Posterior cingulate gyrus (tissue), 11 donors: Measurements from ENCODE around the gene AP3B1.
A peak's percentile ranks its signal among the peaks of the same experiment; 100 is the strongest.
"Not testable (repeated sequence)": the region's sequence is repeated elsewhere in the genome, so short reads cannot be mapped to it uniquely, and the experiment has no call there.

Experiments used
- DNase-seq, 10 donors: peaks; one replicate each; pipeline versions ENCODE4 v3.0.0 to v3.0.0-alpha.2; 2020 to 2021; ENCODE audit warnings: mixed read lengths in 3 of 10
- intact Hi-C: fragments of 100-400 bp; cut with DNase I; formaldehyde crosslinking; loops from one replicate; pipeline ENCODE4 v1.15.1; 2023

The AP3B1 gene

DNA sequence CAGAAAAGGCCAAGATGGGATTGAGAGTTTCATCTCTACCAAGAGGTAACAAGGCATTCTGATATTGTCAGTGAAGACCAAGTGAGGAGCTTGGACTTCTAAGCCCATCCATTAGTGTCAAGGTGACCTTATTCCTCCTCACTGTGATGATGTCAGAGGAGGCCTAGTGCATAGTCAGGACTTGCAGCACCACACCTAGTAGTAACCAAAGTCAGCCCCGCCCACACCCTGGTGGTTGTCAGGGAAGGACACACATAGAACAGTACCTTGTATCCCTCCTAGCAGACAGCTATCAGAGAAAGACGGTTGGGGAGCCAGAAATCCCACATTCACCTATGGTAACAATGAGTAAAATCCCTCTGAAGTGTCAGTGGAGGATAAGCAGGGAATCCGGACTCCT is 111.7 kb downstream of the AP3B1 start:
- DNase-seq, result no peak

DNA sequence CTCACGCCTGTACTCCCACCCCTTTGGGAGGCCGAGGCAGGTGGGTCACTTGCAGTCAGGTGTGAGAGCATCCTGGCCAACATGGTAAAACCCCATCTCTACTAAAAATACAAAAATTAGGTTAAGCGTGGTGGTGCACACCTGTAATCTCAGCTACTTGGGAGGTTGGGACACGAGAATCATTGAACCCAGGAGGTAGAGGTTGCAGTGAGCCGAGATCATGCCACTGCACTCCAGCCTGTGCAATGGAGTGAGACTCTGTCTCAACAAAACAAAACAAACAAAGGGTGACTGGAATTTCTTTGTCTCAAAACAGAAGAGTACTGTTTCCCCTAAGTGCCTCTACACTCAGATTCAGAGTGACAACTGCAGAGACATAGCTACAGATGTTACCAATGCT is 116.1 kb downstream of the AP3B1 start:
- no peak for DNase-seq
- intact Hi-C loops, result no loop called here

More for the DNA sequence above, 111.7 kb downstream of the AP3B1 start:
- intact Hi-C loops, result no loop called here

GRCh38 chr5:78170335-78170734 is 124.2 kb downstream of the AP3B1 start:
- DNase-seq, intact Hi-C loops: not testable (repeated sequence)

DNA sequence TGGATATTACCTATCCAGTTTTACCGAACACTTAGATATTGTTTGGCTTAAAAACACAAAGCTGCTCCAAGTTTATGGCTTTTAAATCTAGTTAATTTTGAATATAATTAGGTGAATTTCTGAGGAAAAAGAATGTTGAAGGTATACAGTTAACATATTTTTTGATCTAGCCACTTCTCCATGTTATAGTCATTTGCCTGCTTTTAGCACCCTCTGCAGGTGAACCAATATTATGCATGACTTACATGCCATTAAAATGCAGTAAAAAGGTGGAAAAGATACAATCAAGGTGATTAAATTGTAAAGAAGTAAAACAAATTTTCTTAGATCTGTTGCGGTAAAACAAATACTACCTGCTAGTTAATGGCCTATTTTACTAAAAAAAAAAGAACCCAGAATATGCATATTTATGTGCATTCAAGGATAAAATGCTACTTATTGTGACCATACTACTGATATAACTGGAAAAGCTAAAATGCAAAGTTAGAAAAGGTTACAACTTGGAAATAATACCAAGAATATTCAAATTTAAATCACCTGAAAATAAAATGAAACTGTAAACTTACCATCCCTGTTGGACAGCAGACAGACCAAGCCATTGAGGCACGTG is 132.1 kb downstream of the AP3B1 start:
- intact Hi-C loops, result loop anchor here (10.0 kb wide), 3 partner anchors 298 to 598 kb away; no protein-coding TSS in a partner anchor
- DNase-seq, result no peak

GRCh38 chr5:78157001-78157400 is 137.5 kb downstream of the AP3B1 start:
- no peak for DNase-seq
- intact Hi-C loops, result no loop called here

DNA sequence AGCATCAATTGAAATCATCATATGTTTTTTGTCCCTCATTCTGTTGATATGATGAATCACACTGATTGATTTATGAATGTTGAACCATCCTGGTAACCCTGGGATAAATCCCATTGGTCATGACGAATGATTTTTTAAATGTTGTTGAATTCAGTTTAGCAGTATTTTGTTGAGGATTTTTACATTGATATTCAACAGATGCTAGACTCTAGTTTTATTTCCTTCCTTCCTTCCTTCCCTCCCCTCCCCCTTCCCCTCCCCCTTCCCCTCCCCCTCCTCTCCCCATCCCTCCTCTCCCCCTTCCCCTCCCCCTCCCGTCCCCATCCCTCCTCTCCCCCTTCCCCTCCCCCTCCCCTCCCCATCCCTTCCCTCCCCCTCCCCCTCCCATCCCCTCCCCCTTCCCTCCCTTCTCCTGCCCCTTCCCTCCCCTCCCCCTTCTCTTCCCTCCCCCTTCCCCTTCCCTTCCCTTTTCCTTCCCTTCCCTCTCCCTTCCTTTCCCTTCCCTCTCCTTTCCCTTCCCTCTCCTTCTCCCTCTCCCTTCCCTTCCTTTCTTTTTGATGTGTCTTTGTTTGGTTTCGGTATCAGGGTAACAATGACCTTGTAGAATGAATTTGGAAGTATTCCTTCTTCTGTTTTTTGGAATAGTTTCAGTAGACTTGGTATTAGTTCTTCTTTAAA is 142.8 kb downstream of the AP3B1 start:
- no peak for DNase-seq
- intact Hi-C loops, result no loop called here

DNA sequence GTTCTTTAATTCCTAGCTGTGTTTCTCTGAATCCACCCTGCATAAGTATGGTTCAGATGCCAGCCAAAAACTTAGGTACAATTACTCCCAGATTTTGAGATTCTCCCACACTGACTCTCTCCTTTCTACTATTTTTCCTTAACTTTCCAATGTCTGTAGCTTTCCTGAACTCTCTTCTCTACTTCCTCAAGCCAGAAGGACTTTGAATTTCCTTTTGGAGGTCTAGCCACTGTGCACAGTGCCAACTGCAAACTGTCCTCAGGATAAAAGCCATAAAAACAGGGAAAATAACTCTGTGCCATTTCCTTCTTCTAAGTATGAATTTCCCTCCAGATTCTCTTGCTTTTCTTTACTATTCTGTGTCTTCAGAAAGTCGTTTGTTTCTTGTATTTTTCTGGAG is 157.2 kb downstream of the AP3B1 start:
- DNase-seq, result no peak
- intact Hi-C loops, result no loop called here

DNA sequence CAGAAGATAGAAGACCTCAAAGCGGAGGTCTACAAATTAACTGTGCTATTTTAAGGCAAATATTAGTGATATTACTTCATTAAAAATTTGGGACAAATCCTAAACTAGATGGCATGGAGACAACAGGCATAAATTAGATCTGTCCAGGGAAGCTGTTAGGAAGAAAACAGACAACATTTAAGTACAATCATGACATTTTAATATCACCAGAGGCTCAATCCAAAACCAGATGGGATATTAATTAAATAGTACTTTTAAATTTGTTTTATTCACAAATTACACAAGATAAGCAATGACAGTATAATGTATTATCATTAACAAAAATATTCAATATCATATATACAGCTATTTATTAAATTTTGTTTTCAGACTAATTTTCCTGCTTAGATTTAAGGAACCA is 161.1 kb downstream of the AP3B1 start:
- no peak for DNase-seq
- intact Hi-C loops, result no loop called here

DNA sequence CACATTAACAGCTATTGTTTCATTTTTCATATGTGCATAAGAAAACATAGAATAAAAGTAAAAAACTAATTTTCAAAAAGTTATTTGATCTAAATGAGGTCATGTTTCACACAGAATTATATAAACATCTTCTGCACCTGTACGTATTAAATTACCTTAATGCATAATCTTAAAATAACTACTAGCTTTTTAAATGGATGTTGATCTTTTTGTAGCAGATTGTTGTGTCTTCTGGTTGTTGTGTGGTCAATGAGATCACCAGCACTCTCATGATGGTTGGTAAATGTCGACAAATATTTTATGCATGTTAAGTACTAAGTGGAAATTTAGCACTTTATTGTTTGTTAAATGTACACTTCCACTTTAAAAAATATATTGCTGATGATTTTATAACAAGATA is 162.0 kb downstream of the AP3B1 start:
- intact Hi-C loops, result no loop called here

GRCh38 chr5:78129597-78129996 is 164.9 kb downstream of the AP3B1 start:
- no peak for DNase-seq
- intact Hi-C loops, result no loop called here

More for the DNA sequence above, 162.0 kb downstream of the AP3B1 start:
- no peak for DNase-seq

- no peak for DNase-seq
- intact Hi-C loops, result no loop called here
Measured at GRCh38 chr5:78127875-78128274, 166.6 kb downstream of the AP3B1 start.

DNA sequence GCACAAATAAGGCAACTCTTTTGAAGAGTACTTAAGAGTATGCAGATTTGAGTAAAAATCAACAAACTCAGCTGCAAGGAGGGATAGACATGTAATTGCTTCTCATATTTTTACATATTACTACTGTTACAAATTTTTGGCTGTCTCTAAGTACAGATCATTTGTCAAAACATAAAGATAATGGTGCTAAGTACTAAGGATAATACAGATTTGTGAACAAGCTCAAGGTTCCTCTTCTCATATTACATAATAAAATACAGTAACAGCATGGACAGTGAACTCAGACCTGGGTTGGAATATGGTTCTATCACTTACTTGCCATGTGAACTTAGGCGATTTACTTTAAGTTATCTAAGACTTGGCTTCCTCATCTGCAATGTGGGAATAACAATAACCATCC is 168.0 kb downstream of the AP3B1 start:
- DNase-seq, result no peak
- intact Hi-C loops, result no loop called here

DNA sequence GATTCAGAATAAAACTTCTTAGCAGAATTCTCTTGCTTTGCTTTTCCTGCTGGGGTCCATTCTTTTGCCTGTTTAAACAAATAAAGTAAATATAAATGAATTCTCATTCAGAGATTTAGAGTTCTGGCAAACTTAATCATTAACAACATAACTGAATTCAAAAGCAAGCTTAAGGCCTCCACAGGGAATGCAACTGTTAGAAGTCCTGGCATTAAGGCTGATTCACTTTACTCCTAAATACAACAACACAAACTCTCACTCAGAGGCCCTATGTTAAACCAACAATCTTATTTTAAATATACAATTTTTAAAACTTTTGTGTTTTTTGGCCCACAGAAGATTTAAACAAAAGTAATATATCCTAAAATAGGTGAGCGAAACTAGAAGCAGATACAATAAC is 178.3 kb downstream of the AP3B1 start:
- DNase-seq, result no peak
- intact Hi-C loops, result no loop called here

DNA sequence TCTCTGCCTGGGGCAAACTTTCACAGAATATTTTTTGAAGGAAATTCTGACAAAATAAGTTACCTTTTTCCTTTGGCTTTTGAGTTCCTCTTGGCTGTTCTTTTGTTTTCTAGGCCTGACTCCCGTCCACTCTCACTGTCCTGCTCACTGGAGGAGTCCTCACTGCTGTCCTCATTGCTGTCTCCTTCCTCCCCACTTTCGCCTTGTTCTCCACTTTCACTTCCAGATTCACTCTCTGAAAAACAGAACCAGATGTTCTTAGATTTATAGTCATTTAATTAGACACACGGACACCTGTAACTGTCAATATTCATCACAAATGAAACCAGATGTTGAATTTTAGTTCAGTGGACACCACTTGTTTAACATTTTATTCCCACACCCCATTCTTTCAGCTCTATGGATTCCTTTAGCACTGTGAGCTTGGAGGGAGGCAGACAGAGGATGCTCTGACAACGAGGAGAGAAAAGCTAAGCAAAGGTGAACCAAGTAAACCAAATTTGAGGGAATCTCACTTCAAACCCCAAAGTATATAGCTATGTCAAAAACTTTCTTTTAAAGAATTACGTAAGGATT is 180.7 kb downstream of the AP3B1 start:
- intact Hi-C loops, result no loop called here
- DNase-seq, result no peak

- intact Hi-C loops, result no loop called here
- DNase-seq, result peak in 1 of 10 donors; percentile 72
Measured at GRCh38 chr5:78112931-78113330, 181.6 kb downstream of the AP3B1 start.

- intact Hi-C loops, result no loop called here
- DNase-seq, result no peak
Measured at GRCh38 chr5:78109891-78110324, 184.6 kb downstream of the AP3B1 start.

DNA sequence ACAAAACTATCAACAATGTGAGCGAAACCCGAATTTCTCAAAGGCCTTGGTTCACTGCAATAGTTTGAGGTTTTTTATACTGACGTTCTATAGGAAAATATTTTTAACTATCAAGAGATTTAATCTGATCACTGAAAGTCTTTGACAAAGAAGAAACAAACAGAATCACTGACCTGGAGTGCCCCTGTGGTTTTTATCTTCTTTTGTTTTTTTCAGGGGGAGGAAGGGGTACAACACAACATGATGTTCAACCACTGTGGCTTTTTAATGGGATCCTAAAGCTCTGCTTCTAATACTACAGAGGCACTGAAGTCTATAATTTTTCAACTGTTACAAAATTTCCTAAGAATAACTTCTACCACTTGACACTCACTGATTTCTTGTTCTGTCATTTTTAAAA is 185.9 kb downstream of the AP3B1 start:
- intact Hi-C loops, result no loop called here
- DNase-seq, result no peak

DNA sequence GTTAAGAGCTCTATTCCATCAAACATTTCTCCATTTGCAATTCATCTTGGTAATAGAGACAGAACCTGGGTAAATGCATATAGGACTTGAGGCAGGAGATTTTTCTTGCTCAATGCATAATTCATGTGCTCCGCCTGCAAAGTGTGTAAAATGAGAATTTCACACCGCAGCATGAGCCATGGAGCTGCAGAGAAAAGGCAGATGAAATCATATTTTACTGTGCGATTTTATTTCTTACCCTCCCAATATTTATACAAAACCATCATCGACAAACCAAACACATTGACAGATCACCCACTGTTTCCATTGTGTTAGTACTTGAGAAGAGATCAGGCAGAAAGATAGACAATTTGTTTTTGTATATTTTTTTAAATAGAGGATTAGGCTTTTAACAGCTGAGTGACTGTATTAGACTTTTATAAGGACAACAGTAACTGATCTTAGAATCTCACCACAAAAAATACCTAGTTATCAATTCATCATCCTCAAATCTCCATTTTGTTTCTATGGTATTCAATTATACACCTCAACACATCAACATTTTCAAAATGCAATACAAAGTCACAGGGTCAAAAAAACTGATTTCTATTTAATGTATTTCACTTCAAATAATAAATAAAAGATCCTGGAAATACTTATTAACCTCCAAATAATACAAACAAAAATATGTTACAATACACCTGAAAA is 191.1 kb downstream of the AP3B1 start:
- intact Hi-C loops, result no loop called here
- DNase-seq, result no peak

DNA sequence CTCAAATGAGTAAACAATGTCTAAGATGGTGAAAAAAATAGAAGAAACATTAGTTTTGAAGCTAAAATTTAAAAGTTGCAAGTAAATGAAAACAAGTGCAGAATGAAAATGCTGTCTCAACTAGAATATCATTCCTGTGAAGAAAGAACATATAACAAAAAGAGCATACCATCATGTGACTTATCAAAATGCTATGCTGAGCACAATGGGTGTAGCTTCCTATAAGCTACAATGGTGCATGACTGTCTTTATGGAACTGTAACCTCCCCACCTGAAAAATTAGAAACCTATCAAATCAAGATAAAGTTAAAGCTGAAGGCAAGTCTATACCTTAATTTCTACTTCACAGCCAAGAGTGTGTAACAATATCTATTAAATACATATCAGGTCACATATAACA is 192.0 kb downstream of the AP3B1 start:
- DNase-seq, result no peak
- intact Hi-C loops, result no loop called here

DNA sequence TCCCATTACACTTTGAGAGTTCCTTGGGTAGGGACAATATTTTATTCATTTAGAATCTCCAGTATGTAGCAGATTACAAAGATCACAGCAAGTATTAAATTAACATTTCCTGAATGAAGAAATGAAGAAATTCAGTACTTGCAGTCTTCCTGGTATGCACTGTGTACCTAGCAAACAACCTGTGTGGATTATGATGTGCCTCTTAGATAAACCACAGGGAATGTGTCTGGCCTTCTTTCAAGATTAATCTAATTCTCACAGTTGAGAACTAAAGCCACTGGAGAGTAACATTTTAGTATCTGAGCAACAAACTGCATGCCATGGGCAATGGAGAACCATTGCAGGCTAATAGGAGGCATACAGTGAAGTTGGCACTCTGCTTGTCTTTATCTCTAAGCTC is 199.4 kb downstream of the AP3B1 start:
- intact Hi-C loops, result no loop called here

GRCh38 chr5:78090002-78090401 is 204.5 kb downstream of the AP3B1 start:
- DNase-seq, result no peak
- intact Hi-C loops, result no loop called here

More for the DNA sequence above, 199.4 kb downstream of the AP3B1 start:
- DNase-seq, result no peak
